Testis (tissue), 3 donors: ENCODE results near the gene APOA4. TPM values are rescaled to one million over a fixed set of nuclear protein-coding genes. Genes with fewer than 3 reads are reported as not detected.

Experiments used
- DNase-seq: peaks from one replicate; pipeline ENCODE4 v3.0.0-alpha.2; 2019
- H3K27ac ChIP-seq, 2 donors: fragments of 200-600 bp; sonication (generic); one replicate each; pipeline ENCODE4 v1.5.1; 2019
- H3K27me3 ChIP-seq: fragments of 200-600 bp; sonication (generic); one replicate; pipeline ENCODE4 v1.5.1; 2019
- H3K36me3 ChIP-seq: fragments of 200-600 bp; sonication (generic); one replicate; pipeline ENCODE4 v1.5.1; 2017; ENCODE audit warnings: low read depth; ENCODE audit errors: missing control alignments
- H3K4me1 ChIP-seq: fragments of 200-600 bp; sonication (generic); one replicate; pipeline ENCODE4 v1.5.1; 2019
- H3K4me3 ChIP-seq, 2 donors: fragments of 200-600 bp; sonication (generic); one replicate each; pipeline ENCODE4 v1.5.1; 2017 to 2019
- H3K9me3 ChIP-seq: fragments of 200-600 bp; sonication (generic); one replicate; pipeline ENCODE4 v1.5.1; 2017
- POLR2A ChIP-seq: fragments of 450-650 bp; IDR thresholded peaks from one replicate; pipeline ENCODE4 v1.6.1; 2017; ENCODE audit warnings: antibody characterized with exemption, mild to moderate bottlenecking, moderate library complexity
- WGBS, 2 donors: methylation state at CpG; one replicate each; pipeline ENCODE4 v1.1.5; 2018; 5-methylcytosine and 5-hydroxymethylcytosine counted together
- intact Hi-C: fragments of 100-400 bp; cut with DNase I; formaldehyde crosslinking; loops from one replicate; pipeline ENCODE4 v1.15.1; 2023; ENCODE audit warnings: low total_unique reads
- polyA plus RNA-seq: library from polyadenylated mRNA; stranded (reverse); fragments of 350-450 nt; fragmentation: Illumina TruSeq; extraction: RNeasy Lipid Tissue Mini Kit (QIAGEN cat#74804); gene quantifications from one replicate; pipeline ENCODE4 v1.2.3, GENCODE V29; 2014; ENCODE audit warnings: low read depth, low replicate concordance; ENCODE audit not compliant: insufficient read depth
- total RNA-seq, 2 donors: library from RNA; depleted of rRNA; stranded (reverse); fragments of >200 nt; gene quantifications; one replicate each; pipeline ENCODE4 v1.2.3, GENCODE V29; 2016
- TF ChIP-seq, protein P1 (sequence below), 3 experiments: fragments of 450-650 bp in 2 of 3; fragments of 200-600 bp in 1 of 3; sonication (generic) in 1 of 3; IDR thresholded peaks; one replicate each; pipeline ENCODE4 v1.5.1; 2016 to 2019; ENCODE audit warnings: antibody characterized with exemption in 3 of 3, mild to moderate bottlenecking in 2 of 3, moderate library complexity in 1 of 3

APOA4 gene
- total and polyA plus RNA-seq, 3 donors from 2014 or later = not detected

- Histone ChIP-seq H3K4me3 (no peak overlapping the region), H3K4me1 (peaks cover 6% of the 10 kb centered on the region), H3K9me3 (no peaks in the 10 kb centered on the region), H3K27me3 (no peaks in the 10 kb centered on the region), H3K27ac (no peak overlapping the region), H3K36me3 (no peaks in the 10 kb centered on the region)
- TF ChIP-seq, protein P1, sequence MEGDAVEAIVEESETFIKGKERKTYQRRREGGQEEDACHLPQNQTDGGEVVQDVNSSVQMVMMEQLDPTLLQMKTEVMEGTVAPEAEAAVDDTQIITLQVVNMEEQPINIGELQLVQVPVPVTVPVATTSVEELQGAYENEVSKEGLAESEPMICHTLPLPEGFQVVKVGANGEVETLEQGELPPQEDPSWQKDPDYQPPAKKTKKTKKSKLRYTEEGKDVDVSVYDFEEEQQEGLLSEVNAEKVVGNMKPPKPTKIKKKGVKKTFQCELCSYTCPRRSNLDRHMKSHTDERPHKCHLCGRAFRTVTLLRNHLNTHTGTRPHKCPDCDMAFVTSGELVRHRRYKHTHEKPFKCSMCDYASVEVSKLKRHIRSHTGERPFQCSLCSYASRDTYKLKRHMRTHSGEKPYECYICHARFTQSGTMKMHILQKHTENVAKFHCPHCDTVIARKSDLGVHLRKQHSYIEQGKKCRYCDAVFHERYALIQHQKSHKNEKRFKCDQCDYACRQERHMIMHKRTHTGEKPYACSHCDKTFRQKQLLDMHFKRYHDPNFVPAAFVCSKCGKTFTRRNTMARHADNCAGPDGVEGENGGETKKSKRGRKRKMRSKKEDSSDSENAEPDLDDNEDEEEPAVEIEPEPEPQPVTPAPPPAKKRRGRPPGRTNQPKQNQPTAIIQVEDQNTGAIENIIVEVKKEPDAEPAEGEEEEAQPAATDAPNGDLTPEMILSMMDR (IDR thresholded peaks at IDR 0.05) = no peak
- no peak for TF ChIP-seq POLR2A
- intact Hi-C loops = no loop called here
- no peak for DNase-seq
Observed at GRCh38 chr11:116776522-116776984, 46.6 kb downstream of the APOA4 start.

GRCh38 chr11:116775975-116776374, 47.1 kb downstream of the APOA4 start:
- no peaks in the 10 kb centered on the region for H3K9me3 ChIP-seq
- no peaks in the 10 kb centered on the region for H3K36me3 ChIP-seq
- intact Hi-C loops = no loop called here
- WGBS, 2 donors = 83 to 94% methylated on average over 5 of the region's 5 CpGs
- DNase-seq = no peak
- no peaks in the 10 kb centered on the region for H3K27me3 ChIP-seq
- H3K4me1 ChIP-seq = peaks cover 11% of the 10 kb centered on the region
- H3K4me3 ChIP-seq = no peak overlapping the region
- no peak overlapping the region for H3K27ac ChIP-seq
- TF ChIP-seq, protein P1 (IDR thresholded peaks at IDR 0.05) = no peak
- TF ChIP-seq POLR2A = no peak

GRCh38 chr11:116774661-116775060, 48.4 kb downstream of the APOA4 start:
- 81 to 87% methylated on average over 4 to 5 of the region's 5 CpGs for WGBS, 2 donors
- Histone ChIP-seq H3K4me1 (peaks cover 12% of the 10 kb centered on the region), H3K4me3 (no peak overlapping the region), H3K27me3 (no peaks in the 10 kb centered on the region), H3K36me3 (no peaks in the 10 kb centered on the region), H3K27ac (no peak overlapping the region), H3K9me3 (no peaks in the 10 kb centered on the region)
- DNase-seq = no peak
- TF ChIP-seq, protein P1 (IDR thresholded peaks at IDR 0.05) = no peak
- no peak for TF ChIP-seq POLR2A
- intact Hi-C loops = no loop called here

- Histone ChIP-seq H3K4me1 (peaks cover 12% of the 10 kb centered on the region), H3K4me3 (peak overlapping the region; percentile 97 to 98), H3K36me3 (no peaks in the 10 kb centered on the region), H3K27me3 (no peaks in the 10 kb centered on the region), H3K9me3 (no peaks in the 10 kb centered on the region), H3K27ac (peak overlapping the region; percentile 94 to 96)
- no peak for TF ChIP-seq POLR2A
- TF ChIP-seq, protein P1 (IDR thresholded peaks at IDR 0.05) = no peak
- intact Hi-C loops = no loop called here
- 5% methylated on average over 18 to 25 of the region's 25 CpGs for WGBS, 2 donors
- DNase-seq = peak; percentile 84
Observed at GRCh38 chr11:116773203-116774097, 49.7 kb downstream of the APOA4 start.
